NCI-H345 treated with DMSO at 0.1 percent for 48 hours (cell line): ENCODE results near the gene CYP11A1.
"Not testable (repeated sequence)": the region's sequence is repeated elsewhere in the genome, so short reads cannot be mapped to it uniquely, and the experiment has no call there.

Experiments
- DNase-seq: peaks from one replicate; lab custom pipeline; 2025; ENCODE audit not compliant: unreplicated experiment; lab: John Stamatoyannopoulos, UW

CYP11A1 gene

GRCh38 chr15:74376226-74376625, 8.8 kb upstream of the CYP11A1 start:
- DNase-seq = no peak

GRCh38 chr15:74375303-74375693, 7.9 kb upstream of the CYP11A1 start:
- DNase-seq = peak; percentile 31

- DNase-seq = no peak
These were observed 7.3 kb upstream of the CYP11A1 start for GRCh38 chr15:74374648-74375302.

DNA sequence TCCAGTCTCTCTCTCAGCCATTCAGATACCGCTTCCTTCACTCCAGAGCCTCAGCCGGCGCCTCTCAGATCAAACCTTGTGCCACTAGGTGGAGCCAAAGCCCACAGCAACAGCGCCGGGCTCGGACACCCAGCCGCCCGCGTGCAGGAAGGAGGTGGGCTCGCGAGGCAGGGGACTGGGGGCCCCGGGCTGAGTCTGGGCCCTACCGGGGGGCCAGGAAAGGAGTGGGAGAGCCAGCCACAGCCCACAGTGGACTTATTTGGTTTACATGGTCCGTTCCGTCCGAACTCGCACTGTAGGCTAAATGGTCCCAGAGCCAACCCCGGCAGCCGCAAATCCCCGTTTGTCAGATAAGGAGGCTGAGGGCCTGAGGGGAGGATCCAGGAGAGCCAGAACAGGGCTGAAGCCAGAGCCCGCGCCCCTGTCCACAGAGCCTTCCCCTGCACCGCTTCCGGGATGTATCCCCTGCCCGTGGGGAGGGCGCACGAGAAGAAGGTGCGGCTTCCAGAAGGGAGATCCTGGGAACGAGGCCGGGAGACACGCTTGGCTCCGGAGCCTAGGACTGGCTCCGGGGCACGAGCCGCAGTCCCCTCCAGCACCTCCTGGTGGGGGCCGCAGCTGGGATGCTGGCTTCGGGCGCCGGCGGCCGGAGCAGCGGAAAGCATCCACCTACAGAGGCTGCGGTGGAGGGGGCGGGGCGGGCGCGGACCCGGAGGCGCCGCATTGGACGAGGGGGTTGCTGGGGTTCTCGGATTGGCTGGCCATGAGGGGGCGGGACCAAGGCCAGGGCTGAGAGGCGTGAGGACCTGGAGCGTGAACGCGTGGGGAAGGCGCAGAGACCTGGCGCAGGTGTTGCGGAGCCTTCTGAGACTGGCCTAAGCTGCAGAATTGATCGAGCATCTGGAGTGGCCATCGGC, 6.5 kb upstream of the CYP11A1 start:
- DNase-seq = peak; percentile 61

GRCh38 chr15:74373056-74373650, 5.7 kb upstream of the CYP11A1 start:
- DNase-seq = no peak

DNA sequence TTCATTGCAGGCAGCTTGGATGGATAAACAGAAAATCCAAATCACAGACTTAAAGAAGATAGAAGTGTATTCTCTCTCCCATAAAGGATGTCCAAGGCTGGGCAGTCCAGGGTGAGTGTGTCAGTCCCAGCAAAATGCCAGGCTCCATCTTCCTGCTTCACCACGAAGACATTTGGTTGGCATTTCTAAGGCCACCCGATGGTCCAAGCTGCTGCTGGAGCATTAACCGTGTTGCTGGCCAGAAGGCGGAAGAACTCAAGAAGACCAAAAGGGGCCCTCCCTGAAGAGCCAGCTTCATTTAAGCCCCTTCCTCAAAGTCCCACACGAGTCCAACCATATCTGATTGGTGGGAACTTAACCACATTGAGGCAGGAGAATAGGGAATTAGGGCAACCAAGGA, 3.0 kb upstream of the CYP11A1 start:
- no peak for DNase-seq

GRCh38 chr15:74369756-74370155, 2.3 kb upstream of the CYP11A1 start:
- DNase-seq = no peak

GRCh38 chr15:74369084-74369745, 1.8 kb upstream of the CYP11A1 start:
- no peak for DNase-seq

GRCh38 chr15:74368121-74368520, 675 bp upstream of the CYP11A1 start:
- DNase-seq = no peak

DNA sequence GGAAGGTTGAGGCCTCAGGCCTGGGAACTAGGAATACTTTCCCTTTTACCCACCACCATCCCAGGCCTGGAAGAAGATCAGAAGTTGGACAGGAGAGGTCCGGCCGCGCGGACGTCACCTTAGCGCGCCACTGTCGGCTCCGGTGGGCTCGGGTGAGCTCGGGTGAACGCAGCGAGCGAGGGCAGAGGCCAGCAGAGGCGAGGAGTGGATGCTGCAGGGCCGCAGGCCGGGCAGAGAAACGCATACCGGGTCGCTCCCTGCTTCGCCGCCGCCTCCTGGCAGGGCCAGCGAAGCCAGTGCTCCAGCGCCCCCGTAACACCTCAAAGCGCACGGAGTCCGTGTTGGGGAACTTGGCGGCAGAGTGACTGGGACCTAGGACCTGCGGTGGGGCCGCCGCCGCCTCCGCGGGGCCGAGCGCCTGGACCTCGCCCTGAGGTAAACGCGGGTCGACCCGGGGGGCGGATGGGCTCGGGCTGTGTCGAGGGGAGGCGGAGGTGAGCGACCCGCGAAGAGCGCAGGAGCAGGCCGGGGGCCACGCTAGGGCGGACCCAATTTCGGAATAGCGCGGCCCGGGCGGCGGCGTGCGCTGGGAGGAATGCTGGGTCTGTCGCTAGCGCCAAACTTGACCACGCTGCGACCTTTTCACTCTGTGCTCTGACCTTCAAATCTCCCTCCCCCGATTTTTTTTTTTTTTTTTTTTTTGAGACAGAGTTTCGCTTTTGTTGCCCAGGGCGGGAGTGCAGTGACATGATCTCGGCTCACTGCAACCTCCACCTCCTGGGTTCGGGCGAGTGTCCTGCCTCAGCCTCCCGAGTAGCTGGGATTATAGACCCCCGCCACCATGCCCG, 1.6 kb downstream of the CYP11A1 start:
- DNase-seq = no peak

GRCh38 chr15:74364936-74365597, 2.4 kb downstream of the CYP11A1 start:
- no peak for DNase-seq

GRCh38 chr15:74362482-74362881, 5.0 kb downstream of the CYP11A1 start:
- no peak for DNase-seq

GRCh38 chr15:74360855-74361254, 6.6 kb downstream of the CYP11A1 start:
- not testable (repeated sequence) for DNase-seq

DNA sequence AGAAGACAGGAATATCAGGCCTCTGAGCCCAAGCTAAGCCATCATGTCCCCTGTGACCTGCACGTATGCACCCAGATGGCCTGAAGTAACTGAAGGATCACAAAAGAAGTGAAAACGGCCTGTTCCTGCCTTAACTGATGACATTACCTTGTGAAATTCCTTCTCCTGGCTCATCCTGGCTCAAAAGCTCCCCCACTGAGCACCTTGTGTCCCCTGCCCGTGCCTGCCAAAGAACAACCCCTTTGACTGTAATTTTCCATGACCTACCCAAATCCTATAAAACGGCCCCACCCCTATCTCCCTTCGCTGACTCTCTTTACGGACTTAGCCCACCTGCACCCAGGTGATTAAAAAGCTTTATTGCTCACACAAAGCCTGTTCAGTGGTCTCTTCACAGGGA, 8.1 kb downstream of the CYP11A1 start:
- DNase-seq = not testable (repeated sequence)

GRCh38 chr15:74357514-74357913, 9.9 kb downstream of the CYP11A1 start:
- not testable (repeated sequence) for DNase-seq

DNA sequence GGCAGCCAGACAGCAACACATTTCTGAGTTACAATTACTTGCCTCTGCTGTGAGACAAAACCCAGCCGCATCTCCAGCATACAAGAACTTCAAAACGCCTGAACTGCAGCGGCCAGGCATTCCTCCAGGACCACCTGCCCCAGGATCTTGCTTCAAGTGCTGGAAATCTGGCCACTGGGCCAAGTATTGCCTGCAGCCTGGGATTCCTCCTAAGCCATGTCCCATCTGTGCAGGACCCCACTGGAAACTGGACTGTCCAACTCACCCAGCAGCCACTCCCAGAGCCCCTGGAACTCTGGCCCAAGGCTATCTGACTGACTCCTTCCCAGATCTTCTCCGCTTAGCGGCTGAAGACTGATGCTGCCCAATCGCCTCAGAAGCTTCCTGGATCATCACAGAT, 11.4 kb downstream of the CYP11A1 start:
- DNase-seq = not testable (repeated sequence)

DNA sequence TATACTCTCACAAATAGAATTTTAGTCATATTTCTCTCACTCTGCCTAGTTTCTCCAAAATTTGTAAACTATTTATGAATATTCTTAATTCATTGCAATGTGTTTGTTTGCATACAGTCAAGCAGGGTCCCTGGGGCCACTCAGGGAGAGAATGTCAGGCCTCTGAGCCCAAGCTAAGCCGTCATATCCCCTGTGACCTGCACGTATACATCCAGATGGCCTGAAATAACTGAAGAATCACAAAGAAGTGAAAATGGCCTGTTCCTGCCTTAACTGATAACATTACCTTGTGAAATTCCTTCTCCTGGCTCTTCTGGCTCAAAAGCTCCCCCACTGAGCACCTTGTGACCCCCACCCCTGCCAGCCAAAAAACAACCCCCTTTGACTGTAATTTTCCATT, 13.5 kb downstream of the CYP11A1 start:
- not testable (repeated sequence) for DNase-seq

DNA sequence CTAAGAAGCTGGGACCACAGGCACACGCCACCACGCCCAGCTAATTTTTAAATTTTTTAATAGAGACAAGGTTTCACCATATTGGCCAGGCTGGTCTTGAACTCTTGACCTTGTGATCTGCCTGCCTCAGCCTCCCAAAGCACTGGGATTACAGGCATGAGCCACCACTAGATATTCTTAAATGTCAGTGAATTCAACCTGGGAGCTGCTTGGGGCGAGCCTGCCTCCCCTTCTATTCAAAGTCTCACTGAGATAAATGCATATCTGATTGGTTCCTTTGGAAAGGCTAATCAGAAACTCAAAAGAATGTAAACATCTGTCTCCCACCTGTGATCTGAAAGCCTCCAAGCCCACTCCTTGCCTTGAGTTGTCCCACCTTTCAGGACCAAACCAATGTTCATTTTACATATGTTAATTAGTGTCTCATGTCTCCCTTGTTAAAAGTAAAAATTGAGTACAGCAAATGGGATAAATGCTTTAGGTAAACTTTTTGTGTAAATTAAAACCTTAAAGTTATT, 15.0 kb downstream of the CYP11A1 start:
- no peak for DNase-seq

DNA sequence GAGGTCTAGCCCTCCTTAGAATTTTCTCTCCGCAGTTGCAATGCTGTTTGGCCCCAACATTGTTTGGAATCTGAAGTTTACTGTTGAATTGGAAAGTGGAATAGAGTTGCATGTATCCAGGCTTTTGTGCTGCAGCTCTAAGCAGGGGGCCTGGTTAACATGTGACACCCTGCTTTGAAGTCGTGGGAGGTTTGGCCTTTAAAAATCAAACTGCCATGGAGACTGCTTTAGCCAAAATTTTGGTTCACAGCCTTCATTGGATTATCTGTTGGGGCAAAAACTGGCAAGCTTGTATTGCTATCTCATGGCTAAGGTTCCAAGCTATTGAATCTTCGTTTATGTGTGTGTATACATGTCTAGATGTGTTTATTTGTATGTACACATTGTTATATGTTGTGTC, 15.8 kb downstream of the CYP11A1 start:
- DNase-seq = no peak
